AG09319 (cell line): ENCODE data around the gene RELL1.

Experiments
- DNase-seq: peaks from one replicate; pipeline ENCODE4 v3.0.0-alpha.2; 2010; ENCODE audit warnings: low read depth; ENCODE audit errors: extremely low read depth
- CTCF ChIP-seq: IDR thresholded peaks from 2 replicates; pipeline ENCODE4 v1.5.1; 2011; ENCODE audit warnings: low read depth, mild to moderate bottlenecking, inconsistent platforms, low read length, moderate library complexity

Gene RELL1

GRCh38 chr4:37727635-37728034 is 41.5 kb upstream of the RELL1 start:
- TF ChIP-seq CTCF: no peak
- DNase-seq: no peak

GRCh38 chr4:37726666-37727065 is 40.5 kb upstream of the RELL1 start:
- no peak for DNase-seq
- no peak for TF ChIP-seq CTCF

GRCh38 chr4:37725718-37726117 is 39.5 kb upstream of the RELL1 start:
- DNase-seq: no peak
- no peak for TF ChIP-seq CTCF

GRCh38 chr4:37723067-37723466 is 36.9 kb upstream of the RELL1 start:
- no peak for TF ChIP-seq CTCF
- no peak for DNase-seq

GRCh38 chr4:37721995-37722638 is 35.9 kb upstream of the RELL1 start:
- no peak for TF ChIP-seq CTCF
- DNase-seq: no peak

GRCh38 chr4:37719021-37719420 is 32.8 kb upstream of the RELL1 start:
- no peak for TF ChIP-seq CTCF

GRCh38 chr4:37717576-37717975 is 31.4 kb upstream of the RELL1 start:
- TF ChIP-seq CTCF: no peak
- peak; percentile 27 for DNase-seq

More at GRCh38 chr4:37719021-37719420, 32.8 kb upstream of the RELL1 start:
- DNase-seq: no peak
